Endothelial cell of umbilical vein (primary cell): ENCODE results near the gene SCNN1B. TPM values are rescaled to one million over a fixed set of nuclear protein-coding genes. Genes with fewer than 3 reads are reported as not detected.

Experiments
- BruUV-seq: library from RNA; stranded (reverse); fragments of 400-500 nt; replicated peaks from 2 replicates; lab custom pipeline; 2021; lab: Mats Ljungman, UMichigan
- CTCF ChIA-PET: fragments of 300-600, 350-600 bp; sonication (Branson Sonifier 250); formaldehyde crosslinking; loops from one replicate; lab custom pipeline; 2021; ENCODE audit warnings: antibody characterized with exemption, inconsistent platforms; lab: Charles Lee
- POLR2A ChIA-PET: fragments of 300-600, 350-600 bp; sonication (Branson Sonifier 250); formaldehyde crosslinking; loops from one replicate; lab custom pipeline; 2021; ENCODE audit warnings: antibody characterized with exemption, inconsistent platforms; lab: Charles Lee
- DNase-seq: peaks from one replicate; pipeline ENCODE4 v3.0.0-alpha.2; 2011; ENCODE audit warnings: low read depth, low spot score
- FAIRE-seq: peaks from 2 replicates; lab custom pipeline; 2011; peaks lifted over from hg19 to GRCh38; lab: Jason Lieb, UNC
- H2AFZ ChIP-seq: 2 replicates; pipeline ENCODE4 v1.6.0; 2012; ENCODE audit warnings: low read depth, low read length, control low read depth, inconsistent platforms
- H3K27ac ChIP-seq: 2 replicates; pipeline ENCODE4 v1.5.1; 2011; ENCODE audit warnings: low read depth, mild to moderate bottlenecking, control low read depth, low read length, moderate library complexity; ENCODE audit not compliant: insufficient read depth
- H3K27me3 ChIP-seq, 2 experiments: 2 replicates each; pipeline versions ENCODE4 v1.6.0 to v1.6.1; 2011; ENCODE audit warnings: low read length in 2 of 2, mixed read lengths in 1 of 2; ENCODE audit not compliant: control insufficient read depth in 2 of 2, insufficient read depth in 2 of 2
- H3K36me3 ChIP-seq, 2 experiments: 2 replicates in 1 of 2; 3 replicates in 1 of 2; pipeline ENCODE4 v1.5.1; 2011; ENCODE audit warnings: low read length in 2 of 2, mild to moderate bottlenecking in 1 of 2, moderate library complexity in 1 of 2; ENCODE audit not compliant: control insufficient read depth in 2 of 2, insufficient read depth in 2 of 2; ENCODE audit errors: extremely low read depth in 1 of 2
- H3K4me1 ChIP-seq: 3 replicates; pipeline ENCODE4 v1.5.1; 2011; ENCODE audit warnings: mild to moderate bottlenecking, low read length; ENCODE audit not compliant: control insufficient read depth, insufficient read depth; ENCODE audit errors: extremely low read depth
- H3K4me2 ChIP-seq: 2 replicates; pipeline ENCODE4 v1.6.1; 2011; ENCODE audit warnings: low read length, control low read depth, mixed read lengths; ENCODE audit not compliant: insufficient read depth
- H3K4me3 ChIP-seq, 3 experiments: fragments of 200-600 bp in 1 of 3; sonication (generic), shearing (Covaris generic) in 1 of 3; replicated peaks in 1 of 3; 2 replicates each; pipeline ENCODE4 v1.5.1; 2011 to 2016; ENCODE audit warnings: control low read depth in 3 of 3, low read length in 3 of 3, mild to moderate bottlenecking in 2 of 3, inconsistent platforms in 1 of 3, low read depth in 1 of 3, moderate library complexity in 1 of 3; ENCODE audit not compliant: insufficient read depth in 1 of 3
- H3K79me2 ChIP-seq: 2 replicates; pipeline ENCODE4 v1.6.0; 2012; ENCODE audit warnings: low read length, inconsistent platforms; ENCODE audit not compliant: control insufficient read depth, insufficient read depth
- H3K9ac ChIP-seq: replicated peaks from 2 replicates; pipeline ENCODE3; 2011; ENCODE audit warnings: low read length, control low read depth; ENCODE audit not compliant: insufficient read depth; ENCODE audit errors: extremely low read depth
- H3K9me1 ChIP-seq: replicated peaks from 3 replicates; pipeline ENCODE4 v1.6.0; 2011; ENCODE audit warnings: mild to moderate bottlenecking, low read length; ENCODE audit not compliant: control insufficient read depth, insufficient read depth; ENCODE audit errors: extremely low read depth
- H3K9me3 ChIP-seq: replicated peaks from 2 replicates; pipeline ENCODE4 v1.5.1; 2012; ENCODE audit warnings: low read length, inconsistent platforms; ENCODE audit not compliant: control insufficient read depth, insufficient read depth
- H4K20me1 ChIP-seq: replicated peaks from 2 replicates; pipeline ENCODE3; 2011; ENCODE audit warnings: mild to moderate bottlenecking, low read length; ENCODE audit not compliant: control insufficient read depth, insufficient read depth; ENCODE audit errors: extremely low read depth
- FOS ChIP-seq: IDR thresholded peaks from 2 replicates; pipeline ENCODE4 v1.6.1; 2011; ENCODE audit warnings: mild to moderate bottlenecking, low read length, moderate library complexity, borderline replicate concordance; ENCODE audit not compliant: insufficient read depth
- GATA2 ChIP-seq: IDR thresholded peaks from 2 replicates; pipeline ENCODE4 v1.7.0; 2011; ENCODE audit warnings: low read depth, mild to moderate bottlenecking, moderate library complexity, mixed read lengths, low read length; ENCODE audit not compliant: insufficient read length, insufficient read depth
- MAX ChIP-seq: IDR thresholded peaks from 2 replicates; pipeline ENCODE4 v1.6.1; 2011; ENCODE audit not compliant: insufficient read depth, insufficient read length
- POLR2A ChIP-seq: IDR thresholded peaks from 2 replicates; pipeline ENCODE4 v1.6.1; 2012; ENCODE audit warnings: low read depth, mild to moderate bottlenecking, control low read depth, low read length
- POLR2AphosphoS5 ChIP-seq: IDR thresholded peaks from 2 replicates; pipeline ENCODE4 v1.6.1; 2012; ENCODE audit warnings: low read depth, mild to moderate bottlenecking, control low read depth, low read length, moderate library complexity; ENCODE audit not compliant: insufficient read depth
- dilution Hi-C: fragments of 300-500 bp; cut with MboI; formaldehyde crosslinking; loops from one replicate; pipeline ENCODE4 v1.15.0; 2019; ENCODE audit warnings: low sequenced_read_pairs; ENCODE audit not compliant: extremely low pct_ligation_motif_present
- intact Hi-C: fragments of 100-400 bp; cut with micrococcal nuclease; formaldehyde crosslinking; loops from one replicate; pipeline ENCODE4 v1.10.0; 2022
- polyA plus RNA-seq, 4 experiments: library from polyadenylated mRNA; depleted of rRNA in 3 of 4; stranded (reverse) in 3 of 4; unstranded in 1 of 4; fragments of >200 nt; gene quantifications; 2 replicates each; pipeline versions ENCODE4 v1.2.1 to v1.2.3, GENCODE V29; 2011 to 2012; ENCODE audit warnings: missing spikeins in 1 of 4
- total RNA-seq: library from RNA; stranded (reverse); gene quantifications from 2 replicates; pipeline ENCODE4 v1.2.3, GENCODE V29; 2021

Gene SCNN1B
- total and polyA plus RNA-seq, 2 donors (not counting 3 experiments of a cell fraction or from before 2014, with no cell fraction given): not detected

GRCh38 chr16:23270654-23271053 lies 31.4 kb upstream of the SCNN1B start:
- no peaks in the 10 kb centered on the region for H3K79me2 ChIP-seq
- no peaks in the 10 kb centered on the region for H3K4me1 ChIP-seq
- H3K27me3 ChIP-seq: no peaks in the 10 kb centered on the region
- no peak overlapping the region for H3K27ac ChIP-seq
- H3K4me2 ChIP-seq: no peak overlapping the region
- CTCF ChIA-PET: no interaction called here
- dilution Hi-C loops (no loop called here), intact Hi-C loops (no loop called here)
- FAIRE-seq (no peak), DNase-seq (no peak)
- H3K9me1 ChIP-seq: no peaks in the 10 kb centered on the region
- no peak overlapping the region for H2AFZ ChIP-seq
- POLR2A ChIA-PET: no interaction called here
- no peaks in the 10 kb centered on the region for H3K9me3 ChIP-seq
- no peak overlapping the region for H3K4me3 ChIP-seq
- no peaks in the 10 kb centered on the region for H4K20me1 ChIP-seq
- TF ChIP-seq GATA2 (no peak), MAX (no peak), POLR2AphosphoS5 (no peak), FOS (no peak)
- no peaks in the 10 kb centered on the region for H3K36me3 ChIP-seq
- BruUV-seq: no TSS peak
- no peak overlapping the region for H3K9ac ChIP-seq

GRCh38 chr16:23274968-23275367 lies 27.1 kb upstream of the SCNN1B start:
- ChIA-PET CTCF (no interaction called here), POLR2A (no interaction called here)
- Histone ChIP-seq H3K4me3 (no peak overlapping the region), H3K36me3 (no peaks in the 10 kb centered on the region), H3K79me2 (no peaks in the 10 kb centered on the region), H4K20me1 (no peaks in the 10 kb centered on the region), H3K4me1 (no peaks in the 10 kb centered on the region), H3K4me2 (no peak overlapping the region), H3K9me3 (no peaks in the 10 kb centered on the region), H3K27ac (no peak overlapping the region), H3K9me1 (no peaks in the 10 kb centered on the region), H3K9ac (no peak overlapping the region), H2AFZ (no peak overlapping the region), H3K27me3 (no peaks in the 10 kb centered on the region)
- no TSS peak for BruUV-seq
- TF ChIP-seq POLR2A: no peak
- FAIRE-seq (no peak), DNase-seq (no peak)
- dilution Hi-C loops (no loop called here), intact Hi-C loops (no loop called here)
